ENCODE measurements around the gene SRA1. TPM values are rescaled to one million over a fixed set of nuclear protein-coding genes. Genes with fewer than 3 reads are reported as not detected.

The SRA1 gene
- total and polyA plus RNA-seq, 2 of the 13 experiments (the other 11 are each of a cell fraction or from before 2014, with no cell fraction given), result 14.2 to 32.8 TPM

- TF ChIP-seq BRD4 (CRISPR knock-in tag; IDR thresholded peaks at IDR 0.05) (no peak), MYNN (CRISPR knock-in tag; IDR thresholded peaks at IDR 0.05; ENCODE audit: low read depth) (no peak), ZNF670 (CRISPR knock-in tag; IDR thresholded peaks at IDR 0.05; ENCODE audit: borderline replicate concordance) (no peak), ELF3 (CRISPR knock-in tag; IDR thresholded peaks at IDR 0.05) (no peak), ZNF773 (CRISPR knock-in tag; IDR thresholded peaks at IDR 0.05; ENCODE audit: borderline replicate concordance) (no peak), PHF5A (CRISPR knock-in tag; IDR thresholded peaks at IDR 0.05; ENCODE audit: low read depth, unreplicated experiment) (no peak), ZSCAN30 (CRISPR knock-in tag; IDR thresholded peaks at IDR 0.05) (no peak), YY1 (IDR thresholded peaks at IDR 0.05; ENCODE audit: insufficient read depth, insufficient replicate concordance, low read depth, low read length) (peak; percentile 34), NFKBIZ (CRISPR knock-in tag; IDR thresholded peaks at IDR 0.05) (no peak), MIER2 (CRISPR knock-in tag; IDR thresholded peaks at IDR 0.05) (no peak), ZNF746 (CRISPR knock-in tag; IDR thresholded peaks at IDR 0.05) (no peak), ZFX (CRISPR knock-in tag; IDR thresholded peaks at IDR 0.05; ENCODE audit: low read depth) (peak; percentile 54; the same call in 1 of the 2 replicates), ATF3 (CRISPR knock-in tag; IDR thresholded peaks at IDR 0.05) (no peak), EEA1 (CRISPR knock-in tag; IDR thresholded peaks at IDR 0.05; ENCODE audit: borderline replicate concordance) (peak; percentile 34; the same call in 1 of the 2 replicates), HNRNPLL (IDR thresholded peaks at IDR 0.05; ENCODE audit: low read depth, low read length, poor library complexity, severe bottlenecking) (peak; percentile 67), ZNF839 (CRISPR knock-in tag; IDR thresholded peaks at IDR 0.05; ENCODE audit: borderline replicate concordance) (0 out of 2 replicates have a peak, but pooled peaks have one; percentile 11), NR2F1 (CRISPR knock-in tag; IDR thresholded peaks at IDR 0.05) (no peak), ZNF724P (CRISPR knock-in tag; IDR thresholded peaks at IDR 0.05; ENCODE audit: borderline replicate concordance) (no peak), ZKSCAN1 (IDR thresholded peaks at IDR 0.05; ENCODE audit: low read length) (no peak), ZNF570 (CRISPR knock-in tag; IDR thresholded peaks at IDR 0.05; ENCODE audit: borderline replicate concordance) (no peak), ZNF646 (CRISPR knock-in tag; IDR thresholded peaks at IDR 0.05) (no peak), DPF2 (CRISPR knock-in tag; IDR thresholded peaks at IDR 0.05; ENCODE audit: borderline replicate concordance, low read depth) (no peak), MATR3 (CRISPR knock-in tag; IDR thresholded peaks at IDR 0.05) (no peak), CBX2 (IDR thresholded peaks at IDR 0.05; ENCODE audit: low read depth, low read length) (no peak), CBX2 (CRISPR knock-in tag; IDR thresholded peaks at IDR 0.05; ENCODE audit: low read depth) (no peak)
Measured at GRCh38 chr5:140564196-140565023, 7.1 kb upstream of the SRA1 start, which contains the start of the genes APBB3 and SLC35A4 (continued).

Measured in HepG2 (cell line).